NCI-H2029 (cell line): ENCODE measurements around the gene NOMO2.
"Not testable (repeated sequence)": the region's sequence is repeated elsewhere in the genome, so short reads cannot be mapped to it uniquely, and the experiment has no call there.

Experiments used
- DNase-seq: peaks from one replicate; lab custom pipeline; 2025; lab: John Stamatoyannopoulos, UW

The NOMO2 gene

DNA sequence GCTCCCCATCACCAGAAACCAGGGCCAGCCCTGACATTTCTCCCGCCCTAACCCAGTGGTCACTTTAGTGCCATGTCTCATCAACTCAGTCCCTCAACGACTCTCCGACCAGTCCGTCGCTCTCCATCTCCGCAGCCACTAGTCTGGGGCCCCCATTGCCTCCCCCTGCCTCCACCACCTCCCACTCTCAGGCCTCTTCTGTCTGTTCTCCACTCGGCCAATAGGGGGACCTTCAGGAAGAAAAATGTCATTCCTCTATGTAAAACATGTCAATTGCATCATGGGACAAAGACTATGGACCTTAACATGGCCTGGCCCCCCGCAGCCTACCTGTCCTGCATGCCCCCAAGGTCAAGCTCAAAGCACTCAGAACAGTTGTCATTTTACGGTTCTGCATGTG lies 39.3 kb downstream of the NOMO2 start:
- DNase-seq, result not testable (repeated sequence)

DNA sequence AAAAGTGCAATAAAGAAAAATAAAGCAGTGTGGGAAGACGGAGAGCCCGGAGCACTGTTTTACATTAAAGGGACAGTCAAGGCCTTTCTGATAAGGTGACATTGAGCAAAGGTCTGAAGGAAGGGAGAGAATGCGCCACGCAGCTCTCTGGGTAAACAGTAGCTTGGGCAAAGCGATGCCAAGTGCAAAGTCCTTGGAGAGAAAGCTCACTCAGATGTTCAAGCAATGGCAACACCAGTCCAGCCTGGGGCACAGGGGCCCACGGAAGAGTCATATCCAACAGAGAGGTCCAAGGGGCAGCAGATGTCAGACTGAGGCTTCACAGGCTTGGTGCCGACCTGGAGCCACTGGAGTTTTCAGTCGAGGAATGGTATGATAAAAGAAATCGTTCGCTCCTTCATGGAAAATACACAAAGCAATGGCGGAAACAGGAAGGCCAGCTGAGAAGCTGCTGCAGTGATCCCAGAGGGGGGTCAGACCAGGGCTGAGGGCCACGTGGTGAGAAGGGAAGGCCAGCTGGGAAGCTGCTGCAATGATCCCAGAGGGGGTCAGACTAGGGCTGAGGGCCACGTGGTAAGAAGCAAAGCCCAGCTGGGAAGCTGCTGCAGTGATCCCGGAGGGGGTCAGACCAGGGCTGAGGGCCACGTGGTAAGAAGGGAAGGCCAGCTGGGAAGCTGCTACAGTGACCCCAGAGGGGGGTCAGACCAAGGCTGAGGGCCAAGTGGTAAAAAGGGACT lies 40.3 kb downstream of the NOMO2 start:
- not testable (repeated sequence) for DNase-seq

- DNase-seq, result not testable (repeated sequence)
Observed at GRCh38 chr16:18518536-18519283, 43.2 kb downstream of the NOMO2 start.

DNA sequence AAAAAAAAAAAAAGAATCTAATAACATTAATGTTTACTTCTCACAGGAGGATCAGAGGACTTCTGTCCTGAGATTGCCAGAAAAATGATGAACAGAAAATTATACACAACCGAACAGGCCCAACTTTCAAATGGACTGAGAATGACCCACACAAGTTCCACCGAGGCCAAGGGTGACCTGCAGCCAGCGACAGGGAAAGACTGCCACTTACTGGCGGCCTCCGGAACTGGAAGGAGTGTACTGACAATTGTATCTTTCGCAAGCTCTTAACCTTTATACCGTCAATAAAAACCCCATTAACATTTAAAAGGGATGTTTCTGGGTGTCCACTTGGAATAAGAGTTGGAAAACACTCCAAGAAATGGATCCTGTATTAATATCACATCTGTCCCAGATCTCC lies 63.5 kb downstream of the NOMO2 start:
- DNase-seq, result not testable (repeated sequence)

- DNase-seq, result not testable (repeated sequence)
Observed at GRCh38 chr16:18497032-18497431, 64.9 kb downstream of the NOMO2 start.

GRCh38 chr16:18492118-18492897 lies 69.6 kb downstream of the NOMO2 start:
- DNase-seq, result not testable (repeated sequence)

DNA sequence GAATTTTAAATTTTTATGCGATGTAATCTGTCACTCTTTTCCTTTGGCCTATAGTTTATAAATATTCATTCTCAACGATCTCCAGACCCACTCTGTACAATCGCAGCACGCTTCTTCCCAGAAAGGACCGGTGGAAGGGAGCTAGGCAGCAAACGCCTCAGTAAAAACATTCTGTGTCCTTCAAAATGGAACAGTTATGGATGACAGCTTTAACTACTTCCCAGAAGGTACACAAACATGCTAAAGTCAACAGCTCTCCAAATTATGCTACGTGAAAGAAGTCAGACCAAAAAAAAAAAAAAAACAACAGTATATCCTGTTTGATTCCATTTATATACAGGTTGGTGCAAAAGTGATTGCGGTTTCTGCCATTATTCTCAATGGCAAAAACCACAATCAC lies 125.9 kb downstream of the NOMO2 start:
- DNase-seq, result not testable (repeated sequence)

- not testable (repeated sequence) for DNase-seq
Observed at GRCh38 chr16:18415827-18416226, 146.1 kb downstream of the NOMO2 start.

DNA sequence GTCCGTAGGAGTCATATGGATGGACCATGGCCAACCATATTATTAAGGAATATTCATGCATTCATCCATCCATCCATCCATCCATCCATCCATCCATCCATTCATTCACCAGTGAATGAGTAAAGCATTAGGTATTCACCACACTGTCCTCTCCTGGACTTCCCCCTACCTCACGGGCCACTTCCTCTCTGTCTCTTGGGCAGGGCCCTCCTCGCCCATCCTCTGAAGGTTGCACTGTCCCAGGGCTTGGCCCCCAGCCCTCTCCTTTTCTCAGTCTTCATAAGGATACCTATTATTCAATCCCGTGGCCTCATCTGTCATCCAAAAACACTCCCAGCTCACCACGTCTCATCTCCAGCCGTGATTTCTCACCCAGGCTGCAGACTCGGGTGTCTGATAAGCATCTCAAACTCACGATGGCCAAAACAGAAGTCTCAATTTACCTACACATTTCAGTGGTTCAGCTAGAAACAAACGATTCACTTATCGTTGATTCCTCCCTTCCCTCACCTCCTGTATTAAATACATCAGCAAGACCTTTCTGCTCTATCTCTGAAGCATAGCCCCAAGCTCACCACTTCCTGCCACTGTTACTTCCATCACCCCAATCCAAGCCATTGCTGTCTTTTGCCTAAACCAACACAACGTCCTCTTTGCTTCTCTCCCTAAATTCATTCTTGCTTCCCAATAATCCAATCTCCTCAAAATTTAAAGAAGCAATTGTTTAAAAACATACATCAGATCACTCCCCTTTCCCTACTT lies 152.2 kb downstream of the NOMO2 start:
- DNase-seq, result not testable (repeated sequence)

DNA sequence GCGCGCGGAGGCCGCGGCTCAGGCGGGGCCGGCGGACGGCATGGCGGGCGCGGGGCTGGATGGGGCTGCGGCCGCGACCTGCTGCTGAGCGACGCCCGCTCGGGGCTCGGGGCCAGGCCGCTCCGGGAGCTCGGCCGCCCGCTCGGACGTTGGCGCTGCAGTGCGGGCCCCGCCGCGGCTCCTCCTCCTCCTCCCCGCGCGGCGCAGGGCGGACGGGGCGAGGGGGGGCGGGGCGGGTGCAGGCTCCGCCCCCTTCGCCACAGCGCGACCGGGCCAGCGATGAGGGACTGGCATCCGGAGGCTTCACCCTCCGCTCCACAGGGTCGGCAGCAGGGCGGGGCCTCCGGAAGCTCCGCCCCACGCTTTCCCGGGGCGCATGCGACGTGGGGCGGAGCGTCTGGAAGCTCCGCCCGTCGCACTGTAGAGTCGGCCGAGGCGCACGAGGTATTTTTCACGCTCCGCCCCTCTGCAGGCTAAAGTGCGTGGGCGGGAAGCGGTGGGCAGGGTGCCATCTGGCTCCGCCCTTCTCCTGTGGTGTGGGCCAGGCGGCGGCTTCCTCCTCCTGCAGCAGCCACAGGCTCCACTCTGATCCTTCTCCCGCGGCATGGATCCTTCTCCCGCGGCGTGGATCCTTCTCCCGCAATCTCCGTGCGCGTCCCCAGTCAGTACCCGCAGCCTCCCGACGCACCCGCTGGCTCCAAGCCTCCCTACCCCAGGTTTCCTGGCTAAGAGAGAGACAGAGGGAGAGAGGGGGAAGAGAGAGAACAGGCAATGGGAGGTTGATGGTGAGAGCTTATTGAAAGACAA lies 159.8 kb downstream of the NOMO2 start:
- DNase-seq, result not testable (repeated sequence)

DNA sequence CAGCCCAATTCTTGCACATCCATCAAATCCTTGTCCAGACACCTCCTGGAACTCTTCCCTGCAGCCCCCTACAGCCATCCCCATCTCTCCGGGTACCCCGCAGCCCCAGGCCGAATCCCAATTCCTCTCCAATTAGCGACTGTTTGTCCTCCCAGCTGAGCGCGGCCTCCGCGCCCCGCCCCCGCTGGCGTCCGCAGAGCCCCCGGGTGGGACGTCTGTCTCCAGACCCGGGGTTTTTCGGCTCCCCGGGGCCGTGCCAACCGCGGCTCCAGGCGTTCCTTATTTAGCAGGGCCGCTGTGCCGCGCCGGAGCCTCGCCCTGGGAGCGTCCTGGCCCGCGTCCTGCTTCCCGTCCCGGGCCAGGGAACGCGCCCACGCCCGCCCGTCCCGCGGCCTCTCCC lies 160.7 kb downstream of the NOMO2 start:
- not testable (repeated sequence) for DNase-seq

DNA sequence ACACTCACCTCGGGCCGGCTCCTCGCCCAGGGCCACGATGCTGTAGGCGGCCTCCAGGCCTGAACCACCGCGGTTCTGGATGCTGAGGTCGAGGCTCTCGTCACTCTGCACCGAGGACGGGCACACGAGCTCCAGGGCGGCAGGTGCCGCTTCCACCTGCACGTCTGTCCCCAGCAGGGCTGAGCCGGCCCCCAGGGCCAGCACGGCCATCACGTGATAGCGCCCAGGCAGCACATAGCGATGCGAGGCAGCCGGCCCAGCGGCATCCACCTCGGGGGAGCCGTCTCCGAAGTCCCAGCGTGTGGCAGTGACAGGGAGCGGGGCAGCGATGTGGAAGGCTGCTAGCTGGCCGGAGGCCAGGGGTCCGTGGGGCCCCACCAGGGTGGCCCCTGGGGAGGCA lies 167.5 kb downstream of the NOMO2 start:
- DNase-seq, result not testable (repeated sequence)

GRCh38 chr16:18387767-18388166 lies 174.1 kb downstream of the NOMO2 start:
- DNase-seq, result not testable (repeated sequence)

DNA sequence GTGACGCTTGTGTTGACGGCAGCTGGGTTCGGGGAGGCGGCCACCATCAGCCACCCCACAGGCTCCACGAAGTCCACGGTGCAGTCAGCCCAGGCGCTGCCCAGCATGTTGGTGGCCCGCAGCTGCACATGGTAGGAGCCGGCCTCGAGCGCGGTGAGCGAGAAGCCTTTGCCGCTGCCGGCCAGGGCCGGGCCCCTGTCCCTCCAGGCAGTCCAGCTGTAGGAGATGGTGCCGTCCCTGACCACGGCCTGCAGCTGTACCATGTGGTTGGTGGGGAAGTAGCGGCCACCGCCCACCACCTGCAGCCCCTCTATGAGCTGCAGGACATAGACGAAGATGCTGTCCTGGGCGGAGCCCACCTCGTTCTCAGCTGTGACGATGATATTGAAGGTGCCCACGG lies 175.4 kb downstream of the NOMO2 start:
- DNase-seq, result not testable (repeated sequence)

DNA sequence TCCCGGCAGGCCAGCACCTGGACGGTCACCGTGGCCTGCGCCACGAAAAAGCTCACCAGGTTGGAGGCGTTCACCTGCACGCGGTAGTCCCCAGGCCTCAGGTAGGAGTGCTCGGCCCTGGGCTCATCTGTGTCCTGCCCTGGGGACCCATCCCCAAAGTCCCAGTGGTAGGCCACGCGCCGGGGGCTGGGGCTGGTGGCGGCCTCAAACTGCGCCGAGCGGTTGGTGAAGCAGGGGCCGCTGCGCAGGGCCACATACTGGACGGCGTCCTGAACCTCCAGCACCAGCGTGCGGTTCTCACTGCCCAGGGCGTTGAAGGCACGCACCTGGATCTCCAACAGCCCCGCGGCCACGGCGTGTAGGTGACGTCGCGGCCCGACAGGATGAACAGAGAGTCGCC lies 176.6 kb downstream of the NOMO2 start:
- DNase-seq, result not testable (repeated sequence)

GRCh38 chr16:18384869-18385268 lies 177.0 kb downstream of the NOMO2 start:
- DNase-seq, result not testable (repeated sequence)

GRCh38 chr16:18384098-18384636 lies 177.7 kb downstream of the NOMO2 start:
- not testable (repeated sequence) for DNase-seq

- not testable (repeated sequence) for DNase-seq
Observed at GRCh38 chr16:18382696-18383095, 179.2 kb downstream of the NOMO2 start.
